Measurements from ENCODE around the gene CD300LG. TPM values are rescaled to one million over a fixed set of nuclear protein-coding genes. Genes with fewer than 3 reads are reported as not detected.
A peak's percentile ranks its signal among the peaks of the same experiment; 100 is the strongest.

CD300LG gene
- polyA plus RNA-seq, 3 donors = not detected

DNA sequence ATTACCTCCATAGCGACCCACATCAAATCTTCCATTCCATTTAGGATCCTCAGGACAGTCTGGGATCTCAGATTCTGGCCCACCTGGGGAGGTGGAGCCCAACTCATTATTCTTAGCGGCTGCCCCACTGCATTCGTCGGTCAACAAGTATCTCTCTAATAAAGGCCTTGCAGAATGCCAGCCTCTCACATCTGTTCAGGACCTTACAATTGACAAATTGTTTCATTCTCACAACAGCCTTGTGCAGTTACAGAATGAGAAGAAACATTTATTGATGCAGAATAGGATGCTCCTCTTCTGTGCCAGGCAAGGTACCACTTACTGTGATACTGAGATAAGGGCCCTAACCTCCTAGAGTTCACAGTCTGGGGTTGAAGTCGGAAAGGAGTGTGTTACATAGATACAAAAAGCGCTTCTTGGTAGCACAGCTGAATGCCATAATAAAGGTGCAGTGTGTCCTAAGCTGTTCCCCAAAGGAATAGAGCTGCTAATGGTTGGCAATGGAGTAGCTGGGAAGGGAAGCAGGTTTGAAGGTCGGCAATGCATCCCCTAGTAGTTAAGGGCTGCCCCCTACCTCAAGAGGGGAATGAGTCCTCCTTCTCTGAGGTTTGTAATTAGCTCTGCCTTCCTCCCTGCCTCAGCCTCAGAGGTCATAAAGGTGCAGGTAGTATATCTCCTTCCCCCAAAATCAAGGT is 62.7 kb downstream of the CD300LG start:
- peaks cover 26 to 27% of the 10 kb centered on the region in 2 donors for H3K4me1 ChIP-seq (ENCODE audit: control insufficient read depth in 1 of 2, insufficient read depth in 2 of 2, low read length in 2 of 2)
- peaks cover 5 to 9% of the 10 kb centered on the region in 2 donors for H3K9me3 ChIP-seq (replicated peaks in 1 of 2; ENCODE audit: control insufficient read depth in 1 of 2, insufficient read depth in 1 of 2, low read length in 2 of 2)
- H3K9ac ChIP-seq (ENCODE audit: insufficient read depth, low read length, poor library complexity, severe bottlenecking) = no peak overlapping the region
- peaks cover 47 to 51% (median 50%) of the 10 kb centered on the region in 3 donors for H3K27me3 Mint-ChIP-seq (ENCODE audit: low read depth in 3 of 3)
- TF ChIP-seq, protein P1, sequence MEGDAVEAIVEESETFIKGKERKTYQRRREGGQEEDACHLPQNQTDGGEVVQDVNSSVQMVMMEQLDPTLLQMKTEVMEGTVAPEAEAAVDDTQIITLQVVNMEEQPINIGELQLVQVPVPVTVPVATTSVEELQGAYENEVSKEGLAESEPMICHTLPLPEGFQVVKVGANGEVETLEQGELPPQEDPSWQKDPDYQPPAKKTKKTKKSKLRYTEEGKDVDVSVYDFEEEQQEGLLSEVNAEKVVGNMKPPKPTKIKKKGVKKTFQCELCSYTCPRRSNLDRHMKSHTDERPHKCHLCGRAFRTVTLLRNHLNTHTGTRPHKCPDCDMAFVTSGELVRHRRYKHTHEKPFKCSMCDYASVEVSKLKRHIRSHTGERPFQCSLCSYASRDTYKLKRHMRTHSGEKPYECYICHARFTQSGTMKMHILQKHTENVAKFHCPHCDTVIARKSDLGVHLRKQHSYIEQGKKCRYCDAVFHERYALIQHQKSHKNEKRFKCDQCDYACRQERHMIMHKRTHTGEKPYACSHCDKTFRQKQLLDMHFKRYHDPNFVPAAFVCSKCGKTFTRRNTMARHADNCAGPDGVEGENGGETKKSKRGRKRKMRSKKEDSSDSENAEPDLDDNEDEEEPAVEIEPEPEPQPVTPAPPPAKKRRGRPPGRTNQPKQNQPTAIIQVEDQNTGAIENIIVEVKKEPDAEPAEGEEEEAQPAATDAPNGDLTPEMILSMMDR (IDR thresholded peaks at IDR 0.05) = no peak
- intact Hi-C loops (cut with micrococcal nuclease) = no loop called here
- H3K9me3 Mint-ChIP-seq = peaks cover 0 to 24% (median 5%) of the 10 kb centered on the region in 7 donors
- no peak overlapping the region for H3K27ac ChIP-seq (ENCODE audit: low read depth in 1 of 2, low read length in 2 of 2)
- H3K79me2 ChIP-seq (ENCODE audit: insufficient read depth, low read length) = no peaks in the 10 kb centered on the region
- H4K20me1 ChIP-seq (ENCODE audit: insufficient read depth, low read length) = no peaks in the 10 kb centered on the region
- peaks cover 43 to 53% of the 10 kb centered on the region in 2 donors for H3K27me3 ChIP-seq (ENCODE audit: control insufficient read depth in 2 of 2, insufficient read depth in 2 of 2, low read length in 2 of 2)
- WGBS (ENCODE audit: insufficient coverage) = no CpG with 5 or more reads among the region's 7 CpGs
- H3K4me1 Mint-ChIP-seq = peaks cover 27% of the 10 kb centered on the region
- H3K36me3 Mint-ChIP-seq = no peaks in the 10 kb centered on the region
- no peaks in the 10 kb centered on the region for H3K36me3 ChIP-seq (replicated peaks in 1 of 2; ENCODE audit: control insufficient read depth in 1 of 2, insufficient read depth in 2 of 2, low read length in 2 of 2)
- no peak overlapping the region for H3K27ac Mint-ChIP-seq
- no peak overlapping the region for H3K4me3 ChIP-seq (replicated peaks in 1 of 3; ENCODE audit: low read depth in 2 of 3, low read length in 3 of 3)
- H3K4me2 ChIP-seq (replicated peaks; ENCODE audit: extremely low read depth, low read length, poor library complexity, severe bottlenecking) = no peak overlapping the region
- no peak for DNase-seq
- H3K4me3 Mint-ChIP-seq = peak overlapping the region in 1 of 2 donors; percentile 44
- H2AFZ ChIP-seq (ENCODE audit: insufficient read depth, low read depth, low read length, poor library complexity, severe bottlenecking) = no peak overlapping the region

DNA sequence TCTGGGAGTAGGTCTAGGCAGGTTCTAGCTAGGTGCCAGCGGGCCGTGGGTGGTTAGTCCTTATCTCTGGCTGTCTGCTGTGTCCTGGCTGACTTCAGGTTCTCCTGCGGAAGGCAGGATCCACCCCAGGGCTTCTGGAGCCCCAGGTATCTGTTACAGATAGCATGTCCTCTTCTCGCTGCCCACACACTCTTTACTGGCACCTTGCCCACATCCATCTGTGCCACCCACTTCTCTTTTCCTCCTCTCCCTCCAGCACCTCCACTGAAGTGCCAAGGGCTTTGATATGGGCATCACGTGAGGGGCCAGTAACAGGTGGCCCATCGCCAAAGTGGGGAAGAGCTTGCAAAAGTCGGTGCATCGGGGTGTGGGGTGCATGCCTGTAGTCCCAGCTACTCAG is 64.9 kb downstream of the CD300LG start:
- no peaks in the 10 kb centered on the region for H4K20me1 ChIP-seq (ENCODE audit: insufficient read depth, low read length)
- no peak for DNase-seq
- H3K4me1 Mint-ChIP-seq = peaks cover 17% of the 10 kb centered on the region
- H3K27me3 Mint-ChIP-seq (ENCODE audit: low read depth in 3 of 3) = peaks cover 30 to 32% (median 32%) of the 10 kb centered on the region in 3 donors
- no peak overlapping the region for H3K9ac ChIP-seq (ENCODE audit: insufficient read depth, low read length, poor library complexity, severe bottlenecking)
- H3K4me1 ChIP-seq (ENCODE audit: control insufficient read depth in 1 of 2, insufficient read depth in 2 of 2, low read length in 2 of 2) = peaks cover 16 to 17% of the 10 kb centered on the region in 2 donors
- no peaks in the 10 kb centered on the region for H3K36me3 Mint-ChIP-seq
- no peak overlapping the region for H3K4me3 Mint-ChIP-seq
- 63% methylated on average over 6 of the region's 8 CpGs for WGBS (ENCODE audit: insufficient coverage)
- peaks cover 26 to 32% of the 10 kb centered on the region in 2 donors for H3K27me3 ChIP-seq (ENCODE audit: control insufficient read depth in 2 of 2, insufficient read depth in 2 of 2, low read length in 2 of 2)
- H3K79me2 ChIP-seq (ENCODE audit: insufficient read depth, low read length) = no peaks in the 10 kb centered on the region
- intact Hi-C loops (cut with micrococcal nuclease) = no loop called here
- H3K36me3 ChIP-seq (replicated peaks in 1 of 2; ENCODE audit: control insufficient read depth in 1 of 2, insufficient read depth in 2 of 2, low read length in 2 of 2) = no peaks in the 10 kb centered on the region
- H3K4me2 ChIP-seq (replicated peaks; ENCODE audit: extremely low read depth, low read length, poor library complexity, severe bottlenecking) = no peak overlapping the region
- no peak overlapping the region for H3K27ac Mint-ChIP-seq
- H2AFZ ChIP-seq (ENCODE audit: insufficient read depth, low read depth, low read length, poor library complexity, severe bottlenecking) = no peak overlapping the region
- TF ChIP-seq, protein P1 (IDR thresholded peaks at IDR 0.05) = no peak
- H3K9me3 ChIP-seq (replicated peaks in 1 of 2; ENCODE audit: control insufficient read depth in 1 of 2, insufficient read depth in 1 of 2, low read length in 2 of 2) = no peaks in the 10 kb centered on the region
- H3K9me3 Mint-ChIP-seq = peaks cover 0 to 12% (median 1%) of the 10 kb centered on the region in 7 donors
- H3K4me3 ChIP-seq (replicated peaks in 1 of 3; ENCODE audit: low read depth in 2 of 3, low read length in 3 of 3) = no peak overlapping the region
- no peak overlapping the region for H3K27ac ChIP-seq (ENCODE audit: low read depth in 1 of 2, low read length in 2 of 2)
